Lung microvascular endothelial cell (primary cell): ENCODE data around the gene KLF6. TPM values are rescaled to one million over a fixed set of nuclear protein-coding genes. Genes with fewer than 3 reads are reported as not detected.
"Not testable (repeated sequence)": the region's sequence is repeated elsewhere in the genome, so short reads cannot be mapped to it uniquely, and the experiment has no call there.

Experiments
- DNase-seq, 2 donors: peaks; one replicate each; pipeline versions ENCODE4 v3.0.0 to v3.0.0-alpha.2; 2010; ENCODE audit warnings: low read depth in 2 of 2
- total RNA-seq: library from RNA; depleted of rRNA; stranded (reverse); fragments of >200 nt; gene quantifications from 2 replicates; pipeline ENCODE4 v1.2.1, GENCODE V29; 2014

Gene KLF6
- total RNA-seq, 1 donor from 2014 or later, result 170 TPM

DNA sequence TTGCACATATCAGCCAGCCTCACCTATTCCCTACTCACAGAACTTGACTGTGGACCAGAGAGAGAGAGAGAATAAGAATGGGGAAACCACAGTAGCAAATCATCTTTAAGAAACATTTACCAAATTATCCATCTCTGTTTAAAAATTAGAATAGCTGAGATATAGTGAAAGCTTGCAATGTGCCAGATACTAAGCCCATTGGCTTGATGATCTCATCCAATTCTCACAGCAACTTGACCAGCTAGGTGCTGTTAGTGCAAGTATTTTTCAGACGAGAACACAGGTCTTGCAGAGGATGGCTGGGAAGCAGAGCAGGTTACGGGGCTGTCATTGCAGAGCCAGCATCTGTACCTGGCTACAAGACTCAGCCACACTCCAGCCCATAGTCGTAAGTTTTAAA, 50.9 kb downstream of the KLF6 start:
- no peak for DNase-seq

DNA sequence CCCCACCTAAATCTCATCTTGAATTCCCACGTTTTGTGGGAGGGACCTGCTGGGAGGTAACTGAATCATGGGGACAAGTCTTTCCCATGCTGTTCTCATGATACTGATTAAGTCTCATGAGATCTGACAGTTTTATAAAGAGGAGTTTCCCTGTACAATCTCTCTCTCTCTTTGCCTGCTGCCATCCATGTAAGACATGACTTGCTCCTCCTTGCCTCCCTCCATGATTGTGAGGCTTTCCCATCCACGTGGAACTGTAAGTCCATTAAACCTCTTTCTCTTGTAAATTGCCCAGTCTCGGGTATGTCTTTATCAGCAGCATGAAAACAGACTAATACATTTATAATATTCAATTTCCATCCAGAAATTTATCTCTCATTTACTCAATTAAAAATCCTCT, 52.8 kb downstream of the KLF6 start:
- DNase-seq, result not testable (repeated sequence)

DNA sequence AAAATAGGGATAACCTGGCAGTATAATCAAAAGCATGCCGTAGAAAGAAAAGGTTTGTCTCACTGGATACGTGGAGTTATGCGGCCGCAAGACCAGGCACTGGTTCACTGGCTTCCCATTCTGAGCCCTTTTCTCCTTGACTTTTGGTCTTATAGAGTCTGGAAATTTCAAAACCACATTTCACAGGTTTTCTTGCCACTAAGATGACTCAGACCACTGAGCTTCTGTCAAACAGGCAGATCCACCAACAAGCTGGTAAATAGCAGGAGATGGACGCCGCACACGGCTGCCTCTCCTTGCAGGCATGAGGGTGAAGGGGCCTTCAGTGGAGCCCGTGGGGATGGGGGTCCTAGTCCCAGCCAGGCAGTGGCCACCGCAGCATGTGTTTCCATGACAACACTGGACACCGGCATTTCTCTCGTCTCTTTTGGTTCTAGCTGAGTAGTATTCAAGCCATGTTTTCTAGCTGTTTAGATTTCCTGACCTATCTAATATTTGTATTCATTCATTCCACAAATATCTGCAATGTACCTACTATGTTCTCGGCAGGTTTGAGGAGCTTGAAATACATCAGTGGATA, 55.5 kb downstream of the KLF6 start:
- no peak for DNase-seq

DNA sequence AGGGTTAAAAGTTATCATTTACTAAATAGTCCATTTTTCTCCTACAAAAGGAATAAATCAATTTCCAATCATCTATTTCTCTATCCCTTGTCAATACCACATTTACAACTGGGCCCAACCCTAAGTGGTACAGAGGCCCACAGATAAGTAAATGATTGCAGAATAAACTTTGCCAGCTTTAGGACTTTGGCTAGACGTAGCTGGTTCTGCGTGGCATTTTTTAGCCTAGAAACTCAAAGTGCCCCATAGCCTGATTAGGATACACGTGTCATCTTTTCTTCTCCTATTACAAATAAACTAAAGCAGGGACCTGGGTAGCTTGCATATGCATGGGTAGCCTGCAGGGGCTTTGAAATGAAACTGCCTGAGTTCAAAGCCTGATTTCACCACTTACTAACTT, 56.4 kb downstream of the KLF6 start:
- no peak for DNase-seq

DNA sequence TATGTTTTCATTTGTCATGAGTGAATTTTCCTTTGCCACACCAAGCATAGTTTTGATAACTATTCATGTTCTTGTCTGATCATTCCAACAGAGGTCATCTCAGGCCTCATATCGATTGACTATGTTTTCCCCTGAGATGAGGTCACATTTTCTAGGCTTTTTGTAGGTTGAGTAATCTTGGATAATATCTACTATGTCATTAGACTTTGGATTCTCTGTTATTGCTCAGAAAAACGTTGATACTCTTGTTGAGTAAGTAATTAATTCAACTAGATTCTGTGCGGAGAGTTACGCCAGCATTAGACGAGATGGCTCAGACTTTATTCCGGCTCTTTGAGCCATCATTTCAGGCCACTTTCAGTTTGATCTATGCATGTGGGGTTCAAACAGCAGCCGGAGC, 57.7 kb downstream of the KLF6 start:
- DNase-seq, result no peak
